Activated T-helper 1 cell treated with anti-CD3 and anti-CD28 coated beads, Interleukin-12 subunit alpha, Interleukin-12 subunit beta, Interleukin-2, Interleukin-4 antibody, amounts not matched to agents 30 ng/mL and 10 ng/mL and 1 ng/mL, durations not matched to agents 14 hours and 24 hours and 36 hours (primary cell): ENCODE data around the gene FNDC11. TPM values are rescaled to one million over a fixed set of nuclear protein-coding genes. Genes with fewer than 3 reads are reported as not detected.
"Not testable (repeated sequence)": the region's sequence is repeated elsewhere in the genome, so short reads cannot be mapped to it uniquely, and the experiment has no call there.

Experiments
- DNase-seq: peaks from one replicate; pipeline ENCODE4 v3.0.0; 2021; ENCODE audit warnings: low spot score
- H3K27ac Mint-ChIP-seq: one replicate; pipeline ENCODE4 v1.8.0; 2021; ENCODE audit warnings: mild to moderate bottlenecking, mixed read lengths
- H3K27me3 Mint-ChIP-seq: one replicate; pipeline ENCODE4 v1.8.0; 2022; ENCODE audit warnings: mild to moderate bottlenecking, moderate library complexity, mixed read lengths; ENCODE audit not compliant: insufficient read depth
- H3K36me3 Mint-ChIP-seq: one replicate; pipeline ENCODE4 v1.8.0; 2021; ENCODE audit warnings: low read depth, mixed read lengths
- H3K4me1 Mint-ChIP-seq: one replicate; pipeline ENCODE4 v1.8.0; 2021; ENCODE audit warnings: low read depth, mixed read lengths
- H3K4me3 Mint-ChIP-seq: one replicate; pipeline ENCODE4 v1.8.0; 2021; ENCODE audit warnings: mild to moderate bottlenecking, moderate library complexity, mixed read lengths
- H3K9me3 Mint-ChIP-seq: one replicate; pipeline ENCODE4 v1.8.0; 2021; ENCODE audit warnings: mixed read lengths
- intact Hi-C: fragments of 100-400 bp; cut with micrococcal nuclease; formaldehyde crosslinking; loops from one replicate; pipeline ENCODE4 v1.15.1; 2024
- total RNA-seq: library from RNA; stranded (reverse); gene quantifications from 2 replicates; pipeline ENCODE4 v1.2.3, GENCODE V29; 2022

The FNDC11 gene, protein sequence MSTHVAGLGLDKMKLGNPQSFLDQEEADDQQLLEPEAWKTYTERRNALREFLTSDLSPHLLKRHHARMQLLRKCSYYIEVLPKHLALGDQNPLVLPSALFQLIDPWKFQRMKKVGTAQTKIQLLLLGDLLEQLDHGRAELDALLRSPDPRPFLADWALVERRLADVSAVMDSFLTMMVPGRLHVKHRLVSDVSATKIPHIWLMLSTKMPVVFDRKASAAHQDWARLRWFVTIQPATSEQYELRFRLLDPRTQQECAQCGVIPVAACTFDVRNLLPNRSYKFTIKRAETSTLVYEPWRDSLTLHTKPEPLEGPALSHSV
- 0.15 and 0.26 TPM in 2 replicates for total RNA-seq

GRCh38 chr20:63553933-63554290 lies at the start of gene FNDC11:
FNDC11 (plus strand) TSS chr20:63554159; CDS start chr20:63555664, 1,505 bp downstream.
- Mint-ChIP-seq H3K27me3 (peaks cover 19% of the 10 kb centered on the region), H3K36me3 (peaks cover 9% of the 10 kb centered on the region), H3K4me1 (peaks cover 9% of the 10 kb centered on the region), H3K27ac (peak within 1 kb of the TSS; percentile 55), H3K9me3 (no peaks in the 10 kb centered on the region), H3K4me3 (peak within 1 kb of the TSS; percentile 63)
- DNase-seq, result peak; percentile 43
- intact Hi-C loops, result loop anchor here (1.0 to 2.0 kb wide), 10 partner anchors 13 to 509 kb away; partner anchors contain the start of genes GMEB2, PPDPF, PTK6 and SAMD10

- Mint-ChIP-seq H3K27me3 (peaks cover 9% of the 10 kb centered on the region), H3K36me3 (no peaks in the 10 kb centered on the region), H3K4me3 (no peak overlapping the region), H3K4me1 (no peaks in the 10 kb centered on the region), H3K9me3 (peaks cover 3% of the 10 kb centered on the region), H3K27ac (no peak overlapping the region)
- DNase-seq, result no peak
- intact Hi-C loops, result no loop called here
These were observed 49.3 kb upstream of the FNDC11 start for GRCh38 chr20:63504642-63505041.

DNA sequence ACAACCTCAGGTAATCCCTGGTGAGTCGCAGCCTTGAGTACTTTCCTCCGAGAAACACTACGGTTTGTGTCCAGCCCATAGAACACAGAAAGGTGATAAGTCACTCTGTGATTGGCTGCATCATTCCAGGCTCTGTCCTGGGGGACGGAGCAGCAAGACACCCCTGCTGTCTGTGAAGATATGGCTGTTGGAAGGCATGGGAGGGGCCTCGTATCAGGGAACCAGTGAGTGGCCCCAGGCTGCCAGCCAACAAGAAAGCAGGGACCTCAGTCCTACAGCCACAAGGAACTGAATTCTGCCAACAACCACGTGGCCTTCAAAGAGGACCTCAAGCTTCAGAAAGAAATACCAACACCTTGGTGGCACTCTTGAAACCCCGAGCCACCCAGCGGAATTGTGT lies 48.7 kb upstream of the FNDC11 start:
- Mint-ChIP-seq H3K27ac (no peak overlapping the region), H3K4me3 (no peak overlapping the region), H3K4me1 (no peaks in the 10 kb centered on the region), H3K9me3 (peaks cover 3% of the 10 kb centered on the region), H3K27me3 (peaks cover 7% of the 10 kb centered on the region), H3K36me3 (no peaks in the 10 kb centered on the region)
- no peak for DNase-seq
- intact Hi-C loops, result no loop called here

- no peak for DNase-seq
- Mint-ChIP-seq H3K4me3 (no peak overlapping the region), H3K36me3 (no peaks in the 10 kb centered on the region), H3K27ac (no peak overlapping the region), H3K27me3 (peaks cover 10% of the 10 kb centered on the region), H3K4me1 (no peaks in the 10 kb centered on the region), H3K9me3 (peaks cover 3% of the 10 kb centered on the region)
- intact Hi-C loops, result no loop called here
These were observed 48.2 kb upstream of the FNDC11 start for GRCh38 chr20:63505723-63506122.

DNA sequence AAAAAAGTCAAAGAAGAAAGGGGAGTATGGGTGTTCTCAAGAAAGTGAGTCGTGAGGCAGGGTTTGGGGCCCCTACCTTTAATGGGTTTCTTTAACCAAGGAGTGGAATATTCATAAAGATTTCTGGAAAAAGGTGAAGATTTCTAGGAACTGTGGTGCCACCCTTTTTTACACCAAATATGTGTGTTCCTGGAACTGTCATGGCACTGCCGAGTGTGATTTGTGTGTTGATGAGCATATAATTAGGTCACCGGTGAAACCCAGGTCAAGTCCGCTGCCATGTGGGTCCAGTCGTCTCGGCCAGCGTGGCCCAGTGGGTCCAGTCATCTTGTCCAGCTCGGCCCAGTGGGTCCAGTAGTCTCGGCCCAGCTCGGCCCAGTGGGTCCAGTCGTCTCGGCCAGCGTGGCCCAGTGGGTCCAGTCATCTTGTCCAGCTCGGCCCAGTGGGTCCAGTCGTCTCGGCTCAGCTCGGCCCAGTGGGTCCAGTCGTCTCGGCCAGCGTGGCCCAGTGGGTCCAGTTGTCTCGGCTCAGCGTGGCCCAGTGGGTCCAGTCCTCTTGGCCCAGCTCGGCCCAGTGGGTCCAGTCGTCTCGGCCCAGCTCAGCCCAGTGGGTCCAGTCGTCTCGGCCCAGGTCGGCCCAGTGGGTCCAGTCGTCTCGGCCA lies 46.7 kb upstream of the FNDC11 start:
- intact Hi-C loops, result no loop called here
- H3K4me1 Mint-ChIP-seq, result no peaks in the 10 kb centered on the region
- H3K27ac Mint-ChIP-seq, result peak overlapping the region; percentile 25
- no peak overlapping the region for H3K4me3 Mint-ChIP-seq
- no peak for DNase-seq
- H3K36me3 Mint-ChIP-seq, result no peaks in the 10 kb centered on the region
- H3K27me3 Mint-ChIP-seq, result peaks cover 14% of the 10 kb centered on the region
- H3K9me3 Mint-ChIP-seq, result peaks cover 3% of the 10 kb centered on the region

- Mint-ChIP-seq H3K9me3 (peaks cover 3% of the 10 kb centered on the region), H3K27me3 (peaks cover 20% of the 10 kb centered on the region), H3K4me3 (peak overlapping the region; percentile 20), H3K36me3 (peaks cover 1% of the 10 kb centered on the region), H3K27ac (peak overlapping the region; percentile 56), H3K4me1 (no peaks in the 10 kb centered on the region)
- DNase-seq, result no peak
- intact Hi-C loops, result no loop called here
These were observed 45.7 kb upstream of the FNDC11 start for GRCh38 chr20:63508072-63508768.

DNA sequence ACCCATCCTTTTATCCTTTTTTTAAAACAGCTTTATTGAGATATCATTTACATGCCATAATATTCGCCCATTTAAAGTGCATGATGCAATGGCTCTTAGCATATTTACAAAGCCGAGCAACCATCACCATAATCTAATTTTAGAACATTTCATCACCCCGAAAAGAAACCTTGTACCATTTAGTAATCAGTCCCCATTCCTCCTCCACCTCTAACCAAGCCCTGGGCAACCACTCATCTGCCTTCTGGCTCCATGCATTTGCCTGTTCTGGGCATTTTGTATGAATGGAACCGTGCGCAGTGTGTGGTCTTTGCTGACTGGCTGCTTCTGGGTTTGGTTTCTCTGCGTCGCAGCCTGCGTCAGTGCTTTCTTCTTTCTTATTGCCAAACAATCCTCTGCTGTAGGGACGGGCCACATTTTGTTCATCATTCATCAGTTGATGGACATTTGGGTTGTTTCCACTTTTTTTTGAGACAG lies 44.8 kb upstream of the FNDC11 start:
- Mint-ChIP-seq H3K9me3 (peaks cover under 1% of the 10 kb centered on the region), H3K4me3 (no peak overlapping the region), H3K4me1 (no peaks in the 10 kb centered on the region), H3K36me3 (peaks cover 2% of the 10 kb centered on the region), H3K27me3 (peaks cover 20% of the 10 kb centered on the region), H3K27ac (no peak overlapping the region)
- intact Hi-C loops, result no loop called here
- DNase-seq, result no peak

DNA sequence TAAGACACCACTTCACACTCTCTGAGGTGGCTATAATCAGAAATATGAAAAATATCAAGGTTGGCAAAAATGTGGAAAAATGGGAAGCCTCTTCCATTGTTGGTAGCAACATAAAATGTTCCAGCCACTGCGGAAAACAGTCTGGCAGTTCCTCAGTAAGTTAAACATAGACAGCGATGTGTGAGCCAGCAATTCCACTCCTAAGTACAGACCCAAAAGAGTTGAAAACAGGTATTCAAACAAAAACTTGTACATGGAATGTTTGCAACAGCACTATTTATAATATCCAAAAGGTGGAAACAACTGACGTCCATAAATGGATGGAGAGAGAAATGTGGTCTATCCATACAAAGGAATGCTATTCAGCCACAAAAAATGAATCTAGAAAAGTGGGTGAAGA lies 40.8 kb upstream of the FNDC11 start:
- Mint-ChIP-seq H3K4me3 (no peak overlapping the region), H3K9me3 (no peaks in the 10 kb centered on the region), H3K36me3 (peaks cover 3% of the 10 kb centered on the region), H3K4me1 (no peaks in the 10 kb centered on the region), H3K27ac (no peak overlapping the region), H3K27me3 (peaks cover 18% of the 10 kb centered on the region)
- intact Hi-C loops, result no loop called here
- DNase-seq, result no peak

DNA sequence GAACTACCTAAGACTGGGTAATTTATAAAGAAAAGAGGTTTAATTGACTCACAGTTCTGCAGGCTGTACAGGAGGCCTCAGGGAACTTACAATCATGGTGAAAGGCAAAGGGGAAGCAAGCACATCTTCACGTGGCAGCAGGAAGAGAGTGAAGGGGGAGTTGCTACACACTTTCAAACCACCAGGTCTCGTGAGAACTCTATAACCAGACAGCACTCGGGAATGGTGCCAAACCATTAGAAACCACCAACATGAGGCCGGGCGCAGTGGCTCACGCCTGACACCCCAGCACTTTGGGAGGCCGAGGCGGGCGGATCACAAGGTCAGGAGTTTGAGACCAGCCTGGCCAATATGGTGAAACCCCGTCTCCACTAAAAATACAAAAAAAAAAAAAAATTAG lies 39.4 kb upstream of the FNDC11 start:
- DNase-seq, result not testable (repeated sequence)

DNA sequence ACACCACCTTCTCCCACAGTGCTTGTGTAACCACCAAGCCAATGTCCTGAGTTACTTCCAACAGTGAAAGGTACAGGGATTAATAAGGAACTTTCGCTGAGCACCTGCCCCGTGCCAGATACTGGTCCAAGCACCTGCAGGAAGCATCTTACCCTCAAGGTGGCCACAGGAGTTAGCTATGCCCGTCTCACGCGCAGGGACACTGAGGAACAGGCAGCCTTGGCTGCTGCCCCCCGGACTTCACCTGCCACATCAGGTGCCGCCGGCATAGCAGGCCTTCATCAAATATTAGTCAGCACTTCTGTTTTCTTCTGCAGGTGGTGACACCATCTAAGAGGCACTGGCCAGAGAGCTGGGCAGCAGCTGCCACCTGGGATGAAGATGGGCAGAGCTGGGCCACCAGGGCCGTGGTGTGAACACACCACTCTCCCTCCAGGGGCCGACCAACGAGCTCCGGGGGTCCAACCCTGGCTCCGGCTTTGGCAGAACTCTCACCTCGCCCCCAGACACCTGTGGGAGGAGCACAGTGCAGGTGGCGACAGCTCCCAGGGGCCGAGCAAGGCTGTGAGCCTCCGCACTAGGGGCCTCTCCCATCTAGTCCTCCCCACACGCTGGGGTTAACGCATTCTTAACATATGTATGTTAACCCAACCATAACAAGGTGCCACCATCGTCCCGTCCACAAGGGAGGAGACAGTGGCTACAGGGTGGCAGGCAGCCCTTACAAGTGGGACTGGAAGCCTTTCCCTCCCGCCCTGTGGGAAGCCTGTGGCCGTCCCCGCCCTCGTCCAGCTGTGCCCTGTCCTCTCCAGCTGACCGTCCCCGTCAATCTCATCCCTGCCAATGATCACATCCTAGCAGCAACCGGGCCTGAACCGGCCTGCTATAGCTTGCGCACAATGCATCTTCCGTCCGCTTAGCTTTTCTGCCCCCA lies 36.3 kb upstream of the FNDC11 start:
- H3K4me3 Mint-ChIP-seq, result peak overlapping the region; percentile 63

More for the DNA sequence above, 39.4 kb upstream of the FNDC11 start:
- H3K36me3 Mint-ChIP-seq, H3K4me1 Mint-ChIP-seq, H3K9me3 Mint-ChIP-seq, intact Hi-C loops, H3K27ac Mint-ChIP-seq, H3K4me3 Mint-ChIP-seq: not testable (repeated sequence)
- H3K27me3 Mint-ChIP-seq, result peaks cover 18% of the 10 kb centered on the region

GRCh38 chr20:63518351-63518861 lies 35.6 kb upstream of the FNDC11 start:
- intact Hi-C loops, result no loop called here
- Mint-ChIP-seq H3K27me3 (peaks cover 6% of the 10 kb centered on the region), H3K4me3 (peak overlapping the region; percentile 63), H3K36me3 (peaks cover 8% of the 10 kb centered on the region), H3K4me1 (no peaks in the 10 kb centered on the region), H3K27ac (no peak overlapping the region), H3K9me3 (no peaks in the 10 kb centered on the region)
- no peak for DNase-seq

More for the DNA sequence above, 36.3 kb upstream of the FNDC11 start:
- no peak for DNase-seq
- peaks cover 6% of the 10 kb centered on the region for H3K36me3 Mint-ChIP-seq
- peaks cover 8% of the 10 kb centered on the region for H3K27me3 Mint-ChIP-seq
- no peaks in the 10 kb centered on the region for H3K4me1 Mint-ChIP-seq
- no peak overlapping the region for H3K27ac Mint-ChIP-seq
- H3K9me3 Mint-ChIP-seq, result no peaks in the 10 kb centered on the region
- intact Hi-C loops, result no loop called here
